NCI-H1048 (cell line): ENCODE results near the gene P4HB.

Experiments
- DNase-seq: peaks from one replicate; lab custom pipeline; 2025; lab: John Stamatoyannopoulos, UW

Gene P4HB

DNA sequence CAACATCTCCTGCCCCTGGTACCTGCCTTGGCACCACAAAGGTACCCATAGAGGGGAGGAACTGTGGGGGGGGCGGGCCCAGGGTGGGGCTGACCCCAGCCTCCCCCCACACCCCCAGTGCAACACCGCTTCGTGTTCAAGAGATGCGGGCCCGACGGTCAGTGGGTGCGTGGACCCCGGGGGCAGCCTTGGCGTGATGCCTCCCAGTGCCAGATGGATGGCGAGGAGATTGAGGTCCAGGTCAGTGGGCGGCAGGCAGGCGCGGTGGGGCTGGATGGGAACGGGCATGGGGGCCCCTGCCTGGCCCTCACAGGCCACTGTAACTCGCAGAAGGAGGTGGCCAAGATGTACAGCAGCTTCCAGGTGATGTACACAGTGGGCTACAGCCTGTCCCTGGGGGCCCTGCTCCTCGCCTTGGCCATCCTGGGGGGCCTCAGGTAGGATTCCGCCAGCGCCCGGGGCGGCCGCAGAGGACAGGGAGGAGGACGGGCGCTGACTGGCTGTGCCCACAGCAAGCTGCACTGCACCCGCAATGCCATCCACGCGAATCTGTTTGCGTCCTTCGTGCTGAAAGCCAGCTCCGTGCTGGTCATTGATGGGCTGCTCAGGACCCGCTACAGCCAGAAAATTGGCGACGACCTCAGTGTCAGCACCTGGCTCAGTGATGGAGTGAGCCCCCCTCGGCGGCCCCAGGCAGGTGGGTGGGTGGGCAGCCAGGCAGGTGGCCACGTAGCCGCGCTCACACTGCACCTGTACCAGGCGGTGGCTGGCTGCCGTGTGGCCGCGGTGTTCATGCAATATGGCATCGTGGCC lies 49.2 kb downstream of the P4HB start:
- no peak for DNase-seq

DNA sequence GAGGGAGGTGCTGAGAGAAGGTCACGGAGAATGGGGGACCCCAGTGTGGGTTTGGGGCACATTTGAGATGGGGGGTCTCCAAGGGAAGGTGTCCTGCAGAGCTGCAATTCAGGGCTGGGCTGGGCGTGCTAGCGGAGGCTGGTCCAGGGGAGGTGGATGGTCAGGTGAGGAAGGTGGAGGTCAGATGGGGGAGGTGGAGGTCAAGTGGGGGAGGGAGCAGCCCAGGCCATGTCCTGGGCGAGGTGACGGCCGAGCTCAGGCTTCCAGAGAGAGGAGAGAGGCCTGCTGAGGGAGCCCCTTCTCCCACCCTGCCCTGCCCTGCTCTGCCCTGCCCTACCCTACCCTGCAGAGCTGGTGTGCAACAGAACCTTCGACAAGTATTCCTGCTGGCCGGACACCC lies 49.9 kb downstream of the P4HB start:
- no peak for DNase-seq

DNA sequence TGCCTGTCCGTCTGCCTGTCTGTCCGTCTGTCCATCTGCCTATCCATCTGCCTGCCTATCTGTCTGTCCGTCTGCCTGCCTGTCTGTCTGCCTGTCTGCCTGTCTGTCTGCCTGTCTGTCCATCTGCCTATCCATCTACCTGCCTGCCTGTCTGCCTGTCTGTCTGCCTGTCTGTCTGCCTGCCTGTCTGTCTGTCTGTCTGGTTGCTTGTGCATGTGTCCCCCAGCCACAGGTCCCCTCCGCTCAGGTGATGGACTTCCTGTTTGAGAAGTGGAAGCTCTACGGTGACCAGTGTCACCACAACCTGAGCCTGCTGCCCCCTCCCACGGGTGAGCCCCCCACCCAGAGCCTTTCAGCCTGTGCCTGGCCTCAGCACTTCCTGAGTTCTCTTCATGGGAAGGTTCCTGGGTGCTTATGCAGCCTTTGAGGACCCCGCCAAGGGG lies 50.8 kb downstream of the P4HB start:
- no peak for DNase-seq

DNA sequence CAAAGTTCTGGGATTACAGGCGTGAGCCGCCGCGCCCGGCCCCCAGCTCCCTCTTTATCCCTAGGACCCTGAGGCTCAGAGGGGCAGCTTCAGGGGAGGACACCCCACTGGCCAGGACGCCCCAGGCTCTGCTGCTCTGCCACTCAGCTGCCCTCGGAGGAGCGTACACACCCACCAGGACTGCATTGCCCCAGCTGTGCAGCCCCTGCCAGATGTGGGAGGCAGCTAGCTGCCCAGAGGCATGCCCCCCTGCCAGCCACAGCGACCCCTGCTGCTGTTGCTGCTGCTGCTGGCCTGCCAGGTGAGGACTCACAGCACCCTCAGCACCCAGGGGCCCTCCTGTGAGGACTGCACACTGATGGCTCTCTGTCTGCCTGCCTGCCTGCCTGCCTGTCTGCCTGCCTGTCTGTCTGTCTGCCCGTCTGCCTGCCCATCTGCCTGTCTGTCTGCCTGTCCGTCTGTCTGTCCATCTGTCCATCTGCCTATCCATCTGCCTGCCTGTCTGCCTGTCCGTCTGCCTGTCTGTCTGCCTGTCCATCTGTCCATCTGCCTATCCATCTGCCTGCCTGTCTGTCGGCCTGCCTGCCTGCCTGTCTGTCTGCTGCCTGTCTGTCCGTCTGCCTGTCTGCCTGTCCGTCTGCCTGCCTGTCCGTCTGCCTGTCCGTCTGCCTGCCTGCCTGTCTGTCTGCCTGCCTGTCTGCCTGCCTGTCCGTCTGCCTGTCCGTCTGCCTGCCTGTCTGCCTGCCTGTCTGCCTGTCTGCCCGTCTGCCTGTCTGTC lies 51.4 kb downstream of the P4HB start:
- no peak for DNase-seq

DNA sequence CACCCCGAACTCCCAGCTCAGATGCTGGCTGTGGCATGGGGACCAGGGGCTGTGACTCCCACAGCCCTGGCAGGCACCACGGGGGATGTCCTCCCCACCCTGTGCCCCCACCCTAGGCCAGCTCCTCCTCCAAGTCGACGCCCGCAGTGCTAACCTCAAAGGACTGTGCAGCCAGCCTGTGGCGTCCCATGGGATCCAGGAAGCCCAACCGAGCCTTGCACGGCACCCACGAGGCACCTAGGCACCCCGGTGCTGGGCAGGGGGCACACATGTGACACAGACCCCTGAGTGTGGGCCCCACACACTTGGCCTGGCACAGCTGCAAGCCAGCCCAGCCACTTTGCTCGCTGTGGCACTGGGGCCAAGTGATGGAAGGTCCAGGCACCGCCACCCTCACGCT lies 52.5 kb downstream of the P4HB start:
- no peak for DNase-seq

DNA sequence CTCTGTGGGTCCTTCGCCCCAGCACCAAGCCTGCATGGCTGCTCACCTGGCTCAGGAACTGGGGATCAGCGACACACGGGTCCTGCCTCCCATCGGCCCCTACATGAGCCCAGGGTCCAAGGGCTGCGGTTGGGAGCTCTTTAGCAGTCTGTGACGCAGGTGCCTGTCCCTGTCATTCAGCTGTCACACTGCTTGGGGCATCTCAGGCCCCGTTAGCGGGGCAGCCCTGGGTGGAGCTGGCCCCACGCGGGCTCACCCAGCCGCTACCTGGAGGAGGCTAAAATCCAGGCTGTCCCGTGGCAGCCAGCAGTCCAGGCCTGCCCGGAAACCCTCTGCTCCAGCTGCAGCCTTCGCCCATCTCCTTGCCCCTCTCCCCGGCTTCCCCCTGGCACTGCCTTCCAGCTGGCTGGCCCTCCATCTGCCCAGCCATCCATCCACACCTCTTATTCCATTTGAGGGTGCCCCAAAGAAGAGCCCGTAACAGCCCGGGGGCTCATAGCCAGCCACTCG lies 53.1 kb downstream of the P4HB start:
- DNase-seq: no peak

DNA sequence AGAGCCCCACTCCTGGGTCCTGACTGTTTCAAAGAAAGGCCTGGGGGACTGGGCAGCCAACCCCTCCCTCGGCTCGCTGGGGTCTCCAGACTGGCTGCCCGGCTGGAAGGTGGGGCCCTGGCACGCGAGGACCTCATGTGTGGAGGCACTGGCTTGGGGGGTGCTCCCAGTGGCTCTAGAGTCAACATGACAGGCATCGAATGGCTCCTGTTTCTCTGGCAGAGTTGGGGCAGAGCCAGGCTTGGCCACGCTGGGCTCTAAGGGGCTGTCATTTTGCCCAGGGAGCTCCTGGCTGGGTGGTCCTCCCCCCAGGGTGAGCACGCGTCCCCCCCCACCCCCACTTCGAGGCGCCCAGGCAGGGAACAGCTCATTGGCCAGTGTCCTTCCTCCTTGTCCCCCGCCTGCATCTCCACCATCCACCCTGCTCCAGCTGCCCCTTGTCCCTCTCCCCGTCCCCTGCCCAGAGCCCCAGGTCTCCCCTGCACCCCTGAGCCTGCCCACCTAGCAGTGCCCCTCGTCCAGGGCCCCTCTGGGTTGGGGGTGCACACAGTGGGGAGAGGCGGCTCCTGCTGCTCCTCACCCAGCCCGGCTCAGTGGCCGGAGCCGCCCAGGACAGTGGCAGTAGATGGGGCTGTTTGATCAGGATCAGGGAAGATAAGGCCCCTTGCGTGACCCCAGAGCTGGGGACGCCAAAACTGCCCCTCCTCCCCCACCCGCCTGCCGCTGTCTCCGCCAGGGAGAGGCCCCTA lies 53.7 kb downstream of the P4HB start:
- DNase-seq: no peak

DNA sequence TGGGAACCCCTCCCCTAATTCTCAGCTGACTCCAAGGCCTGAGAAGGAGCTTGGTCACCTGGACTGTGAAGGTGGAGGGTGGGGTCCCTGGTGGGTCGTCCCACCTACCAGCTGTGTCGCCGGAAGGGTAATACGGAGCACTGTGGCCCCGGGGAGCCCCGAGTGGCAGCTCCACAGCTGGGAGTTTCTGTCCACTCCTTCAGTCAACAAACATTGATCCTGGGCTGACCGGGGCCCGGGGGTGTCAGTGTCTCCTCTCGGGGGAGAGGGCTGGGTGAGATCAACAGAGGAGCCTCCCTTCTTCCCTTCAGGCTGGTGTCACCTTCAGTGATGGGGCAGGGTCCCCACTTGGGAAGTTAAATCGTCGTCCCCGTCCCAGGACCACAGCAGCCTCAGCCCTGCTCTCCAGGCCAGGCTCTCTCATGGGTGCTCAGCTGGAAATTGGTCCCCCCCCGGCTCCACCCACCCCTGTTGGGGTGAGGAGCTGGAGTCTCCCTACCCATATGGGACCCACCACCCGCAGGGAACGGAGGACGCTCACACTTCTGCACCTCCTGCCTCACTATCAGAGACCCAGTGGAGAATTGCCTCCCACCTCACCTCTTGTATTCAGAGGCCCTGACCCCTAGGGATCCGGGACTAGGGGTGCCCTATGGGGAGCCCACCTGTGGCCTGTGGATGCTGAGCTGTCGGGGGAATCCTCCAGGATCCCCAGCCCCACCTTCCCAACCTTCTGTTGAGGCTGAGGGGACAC lies 54.5 kb downstream of the P4HB start:
- no peak for DNase-seq

DNA sequence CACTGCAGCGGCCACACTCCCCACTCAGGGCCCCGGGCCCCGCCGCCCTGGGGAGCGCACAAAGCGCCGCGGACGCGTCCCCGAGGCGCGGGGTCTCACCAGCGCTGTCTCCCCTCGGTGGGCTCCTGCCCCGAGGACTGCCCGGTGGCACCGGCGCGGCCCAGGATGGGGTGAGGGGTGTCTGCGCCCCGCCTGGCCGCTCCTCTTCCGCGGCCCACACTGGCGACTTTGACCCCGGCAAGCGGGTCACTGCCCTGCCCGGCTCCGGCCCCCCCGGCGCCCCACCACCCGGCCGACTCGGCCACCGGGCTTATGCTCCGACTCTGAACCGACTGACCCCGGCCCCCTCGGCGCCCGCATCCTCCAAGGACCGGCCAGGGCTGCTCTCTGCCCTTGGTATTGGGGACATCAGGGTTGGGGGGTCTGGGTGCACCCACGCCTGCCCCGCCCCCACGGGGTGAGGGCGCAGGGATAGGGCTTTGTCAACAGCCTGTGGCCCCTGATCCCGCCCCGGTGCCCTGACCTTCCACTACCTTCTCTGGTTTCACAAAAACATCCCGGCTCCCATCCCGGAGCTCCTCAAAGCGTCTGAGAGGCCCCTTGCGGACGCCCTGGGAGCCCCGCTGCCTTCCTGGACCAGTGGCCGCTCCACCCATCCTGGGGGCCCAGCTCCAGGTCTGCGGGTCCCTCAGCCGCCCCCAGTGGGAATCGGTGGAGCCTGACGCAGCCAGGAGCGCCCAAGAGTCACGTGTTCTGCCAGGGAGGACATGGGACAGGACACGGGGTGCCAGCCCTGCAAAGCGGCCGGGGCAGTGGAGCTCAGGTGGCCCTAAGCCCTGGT lies 55.6 kb downstream of the P4HB start:
- DNase-seq: no peak

DNA sequence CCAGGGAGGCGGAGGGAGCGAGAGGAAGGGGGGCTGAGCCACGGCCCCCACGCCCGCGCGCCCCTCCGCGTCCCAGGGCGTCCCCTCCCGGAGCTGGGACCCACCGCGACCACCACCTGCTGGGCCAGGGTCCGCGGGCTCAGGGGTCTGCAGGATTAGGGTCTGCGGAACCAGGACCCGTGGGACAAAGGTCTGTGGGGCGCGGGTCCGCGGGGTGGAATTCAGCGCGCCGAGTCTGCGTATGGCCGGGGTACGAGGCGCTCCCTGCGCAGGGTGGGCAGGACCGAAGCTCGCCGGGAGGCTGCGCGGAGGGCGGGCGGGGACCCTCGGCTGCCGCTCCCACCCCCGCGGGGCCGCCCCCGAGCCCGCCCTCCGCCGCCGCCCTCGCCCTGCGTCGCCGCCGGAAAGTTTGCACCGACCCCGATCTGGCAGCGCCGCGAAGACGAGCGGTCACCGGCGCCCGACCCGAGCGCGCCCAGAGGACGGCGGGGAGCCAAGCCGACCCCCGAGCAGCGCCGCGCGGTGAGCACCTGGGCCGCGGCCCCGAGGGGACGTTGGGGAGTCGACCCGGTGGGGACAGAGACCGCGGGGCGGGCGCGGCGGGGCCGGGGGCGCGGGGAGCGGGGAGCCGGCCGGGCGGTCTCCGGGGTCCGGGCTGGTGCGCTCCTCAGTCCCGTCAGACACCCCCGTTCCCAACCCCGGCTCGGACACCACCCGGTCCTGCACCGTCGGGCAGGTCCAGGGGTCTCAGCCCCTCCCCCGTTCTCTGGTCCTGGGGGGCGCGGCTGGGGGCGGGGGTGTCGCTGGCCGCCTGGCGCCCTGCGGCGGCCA lies 56.4 kb downstream of the P4HB start, which contains the start of gene GCGR:
Gene GCGR, plus strand, starts transcription at position 423 of the 831 bp plus-strand sequence. CDS start 4,869 bp downstream, outside the sequence.
- DNase-seq: no peak

DNA sequence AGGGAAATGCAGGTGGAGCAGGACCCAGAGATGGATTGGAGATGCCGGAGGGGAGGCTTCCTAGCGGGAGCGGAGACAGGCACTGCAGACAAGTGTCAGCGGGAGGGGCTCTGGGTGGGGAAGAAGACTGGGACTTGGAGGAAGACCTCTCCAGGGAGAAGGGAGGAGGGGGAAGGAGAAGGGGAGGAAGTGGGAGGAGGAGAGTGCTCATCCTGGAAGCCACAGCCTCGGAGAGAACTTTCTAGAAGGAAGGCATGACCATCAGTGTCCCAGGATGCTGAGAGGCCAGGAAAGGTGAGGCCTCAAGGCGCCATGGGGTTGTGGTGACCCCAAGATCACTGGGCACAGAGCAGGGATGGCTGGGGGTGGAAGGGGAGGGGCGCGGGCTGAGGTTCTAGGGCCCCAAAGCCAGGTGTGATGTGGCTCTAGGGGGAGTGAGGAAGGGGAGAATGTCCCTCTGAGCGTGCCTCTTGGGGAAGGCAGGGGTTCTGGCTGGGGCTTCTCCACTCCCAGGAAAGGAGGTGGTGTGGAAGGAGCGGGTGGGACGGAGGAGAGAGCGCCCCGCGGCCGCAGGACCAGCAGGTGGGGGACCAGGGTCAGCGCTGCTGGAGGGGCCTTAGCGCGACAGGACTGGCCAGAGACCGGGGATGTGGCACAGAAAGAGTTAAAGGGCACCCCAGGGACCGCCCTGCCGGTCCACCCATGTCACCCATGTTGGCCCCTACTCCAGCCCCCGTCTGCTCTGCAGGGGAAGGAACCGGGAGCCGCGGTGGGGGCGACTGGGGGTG lies 57.3 kb downstream of the P4HB start:
- no peak for DNase-seq

DNA sequence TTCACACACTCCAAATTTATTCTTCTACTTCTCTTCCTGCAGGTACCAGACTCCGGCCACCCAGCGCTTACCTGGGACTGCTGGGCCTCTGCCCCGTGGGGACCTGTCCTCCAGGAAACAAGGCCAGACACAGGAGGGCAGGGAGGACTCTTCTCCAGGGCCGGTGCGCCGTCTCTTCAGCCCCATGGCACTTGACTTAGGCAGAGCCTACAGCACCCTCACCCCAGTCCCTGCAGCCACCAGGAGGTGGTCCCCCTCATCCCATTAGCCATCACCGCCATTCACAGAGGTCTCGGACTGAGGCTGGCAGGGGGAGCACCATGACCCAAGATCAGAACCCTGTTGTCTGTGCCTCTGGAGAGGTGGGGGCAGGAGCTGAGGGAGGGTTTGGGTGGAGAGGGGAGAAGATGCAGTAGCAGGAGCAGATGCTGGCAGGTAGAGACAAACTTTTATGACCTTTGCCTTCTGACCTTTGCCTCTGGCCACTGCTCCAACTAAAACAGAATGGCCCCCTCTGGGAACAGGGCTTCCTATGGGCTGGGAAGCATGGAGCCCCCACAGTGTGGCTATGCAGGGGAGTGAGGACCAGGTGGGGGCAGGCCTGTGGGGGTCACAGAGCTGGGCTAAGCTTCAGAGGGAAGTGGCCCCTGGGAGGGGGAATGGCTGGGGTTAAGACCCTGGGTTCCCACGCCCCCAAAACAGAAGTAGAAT lies 58.1 kb downstream of the P4HB start:
- no peak for DNase-seq

DNA sequence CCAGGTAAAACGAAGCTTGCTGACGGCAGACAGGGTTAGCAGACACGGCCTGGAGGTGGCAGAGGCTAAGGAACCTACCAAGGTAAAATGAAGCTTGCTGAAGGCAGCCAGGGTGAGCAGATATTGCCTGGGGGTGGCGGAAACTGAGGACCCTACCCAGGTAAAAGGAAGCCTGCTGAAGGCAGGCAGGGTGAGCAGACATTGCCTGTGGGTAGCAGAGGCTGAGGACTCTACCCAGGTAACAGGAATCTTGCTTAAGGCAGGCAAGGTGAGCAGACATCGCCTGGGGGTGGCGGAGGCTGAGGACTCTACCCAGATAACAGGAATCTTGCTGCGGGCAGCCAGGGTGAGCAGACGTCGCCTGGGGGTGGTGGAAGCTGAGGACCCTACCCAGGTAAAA lies 59.0 kb downstream of the P4HB start:
- DNase-seq: no peak

DNA sequence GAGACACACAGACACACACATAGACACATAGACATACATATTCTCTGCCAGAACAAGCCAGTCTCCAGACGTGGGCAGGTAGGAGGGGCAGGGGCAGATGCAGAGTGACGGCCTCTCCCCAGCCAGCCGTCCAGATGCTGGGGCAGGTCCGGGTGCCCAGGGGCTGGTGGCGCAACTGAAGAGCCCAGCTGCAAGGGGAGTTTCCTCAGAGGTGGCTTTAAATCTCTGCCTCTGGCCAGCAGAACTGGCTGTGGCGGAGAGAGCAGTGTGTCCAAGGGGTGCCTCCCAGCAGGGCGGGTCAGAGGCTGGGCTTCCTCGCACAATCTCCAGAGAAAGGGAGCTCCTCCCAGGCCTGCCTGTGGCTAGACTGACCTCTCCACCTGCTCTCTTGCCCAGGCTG lies 65.8 kb downstream of the P4HB start:
- DNase-seq: no peak

DNA sequence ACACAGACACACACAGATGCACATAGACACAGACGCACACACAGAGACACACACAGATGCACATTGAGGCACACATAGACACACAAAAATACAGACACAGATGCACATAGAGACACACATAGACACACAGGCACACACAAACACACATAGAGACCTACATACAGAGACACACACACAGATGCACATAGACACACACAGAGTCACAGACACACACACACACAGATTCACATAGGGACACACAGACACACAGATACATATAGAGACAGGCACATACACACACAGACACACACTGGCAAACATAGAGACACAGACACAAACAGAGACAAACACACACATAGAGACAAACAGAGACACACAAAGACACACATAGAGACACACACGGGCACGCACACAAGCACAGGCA lies 66.3 kb downstream of the P4HB start:
- no peak for DNase-seq
